Liver (tissue), 9 donors: ENCODE results near the gene RERE. TPM values are rescaled to one million over a fixed set of nuclear protein-coding genes. Genes with fewer than 3 reads are reported as not detected.

Experiments used
- DNase-seq: peaks from one replicate; pipeline ENCODE4 v3.0.0-alpha.2; 2017; ENCODE audit warnings: low spot score
- H3K27ac ChIP-seq, 2 donors: one replicate each; pipeline ENCODE4 v1.7.0; 2013; ENCODE audit warnings: inconsistent platforms in 2 of 2, low read length in 2 of 2, control low read depth in 1 of 2, low read depth in 1 of 2, mild to moderate bottlenecking in 1 of 2
- H3K27me3 ChIP-seq, 4 donors: one replicate each; pipeline versions ENCODE4 v1.6.1 to v1.7.0; 2013; ENCODE audit warnings: low read length in 3 of 4, inconsistent platforms in 1 of 4, mild to moderate bottlenecking in 1 of 4, moderate library complexity in 1 of 4; ENCODE audit not compliant: control insufficient read depth in 4 of 4, insufficient read depth in 4 of 4
- H3K36me3 ChIP-seq, 4 donors: one replicate each; pipeline versions ENCODE4 v1.6.1 to v1.7.0; 2013; ENCODE audit warnings: low read length in 3 of 4, mild to moderate bottlenecking in 3 of 4, low read depth in 1 of 4, moderate library complexity in 1 of 4; ENCODE audit not compliant: control insufficient read depth in 4 of 4, insufficient read depth in 3 of 4
- H3K4me1 ChIP-seq, 4 donors: one replicate each; pipeline versions ENCODE4 v1.6.1 to v1.7.0; 2013; ENCODE audit warnings: low read length in 3 of 4, mild to moderate bottlenecking in 3 of 4, moderate library complexity in 1 of 4; ENCODE audit not compliant: control insufficient read depth in 4 of 4, insufficient read depth in 4 of 4
- H3K4me3 ChIP-seq, 3 donors: one replicate each; pipeline versions ENCODE4 v1.6.1 to v1.7.0; 2013; ENCODE audit warnings: low read length in 3 of 3, control low read depth in 1 of 3, low read depth in 1 of 3, mild to moderate bottlenecking in 1 of 3
- H3K9ac ChIP-seq, 2 donors: one replicate each; pipeline ENCODE4 v1.7.0; 2013; ENCODE audit warnings: low read length in 2 of 2, mild to moderate bottlenecking in 2 of 2, moderate library complexity in 2 of 2, control low read depth in 1 of 2, low read depth in 1 of 2
- H3K9me3 ChIP-seq, 4 donors: one replicate each; pipeline versions ENCODE4 v1.6.1 to v1.7.0; 2013; ENCODE audit warnings: low read length in 3 of 4; ENCODE audit not compliant: control insufficient read depth in 4 of 4
- ATF3 ChIP-seq: IDR thresholded peaks from 2 replicates; pipeline ENCODE4 v1.6.1; 2016; ENCODE audit warnings: antibody characterized with exemption
- CTCF ChIP-seq: fragments of 150-350 bp; IDR thresholded peaks from 2 replicates; pipeline ENCODE4 v1.5.1; 2017; ENCODE audit warnings: improper control_type of control experiment, low read depth, low read length; ENCODE audit not compliant: missing input control
- EGR1 ChIP-seq, 2 donors: IDR thresholded peaks; 2 replicates each; pipeline ENCODE4 v1.6.1; 2016 to 2018; ENCODE audit warnings: antibody characterized with exemption in 2 of 2, low read depth in 2 of 2
- FOXA1 ChIP-seq: IDR thresholded peaks from 2 replicates; pipeline ENCODE4 v1.6.1; 2016; ENCODE audit warnings: antibody characterized with exemption
- FOXA2 ChIP-seq: IDR thresholded peaks from 2 replicates; pipeline ENCODE4 v1.6.1; 2016; ENCODE audit warnings: antibody characterized with exemption
- GABPA ChIP-seq, 2 donors: IDR thresholded peaks in 1 of 2; conservative IDR thresholded peaks in 1 of 2; 2 replicates each; pipeline ENCODE4 v1.6.1; 2016; ENCODE audit warnings: antibody characterized with exemption in 2 of 2, mild to moderate bottlenecking in 1 of 2, moderate library complexity in 1 of 2
- HNF4A ChIP-seq, 2 donors: conservative IDR thresholded peaks; 2 replicates each; pipeline ENCODE4 v1.6.1; 2016; ENCODE audit warnings: antibody characterized with exemption in 2 of 2, mild to moderate bottlenecking in 2 of 2
- HNF4G ChIP-seq: IDR thresholded peaks from 2 replicates; pipeline ENCODE4 v1.6.1; 2016; ENCODE audit warnings: antibody characterized with exemption
- JUND ChIP-seq, 2 donors: IDR thresholded peaks; 2 replicates each; pipeline ENCODE4 v1.6.1; 2016; ENCODE audit warnings: antibody characterized with exemption in 2 of 2
- MAX ChIP-seq: IDR thresholded peaks from 2 replicates; pipeline ENCODE4 v1.6.1; 2016; ENCODE audit warnings: antibody characterized with exemption
- NR2F2 ChIP-seq: IDR thresholded peaks from 2 replicates; pipeline ENCODE4 v1.6.1; 2016; ENCODE audit warnings: antibody characterized with exemption
- RAD21 ChIP-seq, 2 donors: IDR thresholded peaks; 2 replicates each; pipeline ENCODE4 v1.6.1; 2016; ENCODE audit warnings: antibody characterized with exemption in 2 of 2, mild to moderate bottlenecking in 2 of 2
- REST ChIP-seq: IDR thresholded peaks from 2 replicates; pipeline ENCODE4 v1.6.1; 2016; ENCODE audit warnings: antibody characterized with exemption, mild to moderate bottlenecking
- RXRA ChIP-seq, 2 donors: IDR thresholded peaks; 2 replicates each; pipeline ENCODE4 v1.6.1; 2017 to 2018; ENCODE audit warnings: antibody characterized with exemption in 2 of 2, mild to moderate bottlenecking in 1 of 2
- SP1 ChIP-seq: IDR thresholded peaks from 2 replicates; pipeline ENCODE4 v1.6.1; 2018; ENCODE audit warnings: antibody characterized with exemption, mild to moderate bottlenecking
- TAF1 ChIP-seq: conservative IDR thresholded peaks from 2 replicates; pipeline ENCODE4 v1.6.1; 2016; ENCODE audit warnings: antibody characterized with exemption, mild to moderate bottlenecking
- YY1 ChIP-seq: IDR thresholded peaks from 2 replicates; pipeline ENCODE4 v1.6.1; 2016; ENCODE audit warnings: antibody characterized with exemption, mild to moderate bottlenecking
- ZBTB33 ChIP-seq: IDR thresholded peaks from 2 replicates; pipeline ENCODE4 v1.6.1; 2016; ENCODE audit warnings: antibody characterized with exemption
- WGBS: extraction: QIAGEN DNeasy Blood & Tissue Kit; methylation state at CpG from one replicate; pipeline ENCODE4 v1.1.7; 2013; 5-methylcytosine and 5-hydroxymethylcytosine counted together
- polyA plus RNA-seq, 2 donors: library from polyadenylated mRNA; stranded (reverse) in 1 of 2; unstranded in 1 of 2; fragments of 200-250 nt in 1 of 2; fragments of >200 nt in 1 of 2; fragmentation: Nextera tagmentation in 1 of 2; extraction: Ambion mirVana in 1 of 2; gene quantifications; one replicate each; pipeline versions ENCODE4 v1.2.1 to v1.2.3, GENCODE V29; 2013 to 2015
- total RNA-seq, 2 donors: library from RNA; depleted of rRNA; stranded (reverse); fragments of >200 nt; gene quantifications; one replicate each; pipeline ENCODE4 v1.2.3, GENCODE V29; 2014
- donor health status: healthy.
- donor health status: healthy.
- donor health status: healthy.
- donor health status: healthy.
- donor health status: healthy.

Gene RERE
- total and polyA plus RNA-seq, 4 donors, result 9.8 to 49.1 (median 24.8) TPM

- no peak for DNase-seq
- H3K27me3 ChIP-seq, result no peaks in the 10 kb centered on the region
- no peak overlapping the region for H3K9ac ChIP-seq
- no peak overlapping the region for H3K4me3 ChIP-seq
- H3K4me1 ChIP-seq, result peaks cover 2 to 31% (median 9%) of the 10 kb centered on the region in 4 donors
- TF ChIP-seq FOXA1 (no peak), CTCF (no peak), EGR1 (IDR thresholded peaks at IDR 0.05; ENCODE audit: low read depth in 2 of 2) (no peak), FOXA2 (no peak), JUND (IDR thresholded peaks at IDR 0.05) (no peak), REST (no peak), HNF4A (conservative IDR thresholded peaks at IDR 0.05) (no peak), TAF1 (no peak), MAX (no peak), NR2F2 (no peak), ZBTB33 (no peak), RXRA (IDR thresholded peaks at IDR 0.05) (no peak), RAD21 (IDR thresholded peaks at IDR 0.05) (no peak), SP1 (no peak), GABPA (IDR thresholded peaks at IDR 0.05 in 1 of 2, conservative IDR thresholded peaks at IDR 0.05 in 1 of 2) (no peak), ATF3 (no peak), YY1 (no peak), HNF4G (no peak)
- no peaks in the 10 kb centered on the region for H3K36me3 ChIP-seq
- no peaks in the 10 kb centered on the region for H3K9me3 ChIP-seq
- 82% methylated on average over 2 of the region's 2 CpGs for WGBS
- H3K27ac ChIP-seq, result no peak overlapping the region
These were observed 139.7 kb downstream of the RERE start for GRCh38 chr1:8677782-8678181.

GRCh38 chr1:8676813-8677212 lies 140.6 kb downstream of the RERE start:
- WGBS, result 96% methylated on average over 2 of the region's 2 CpGs
- peaks cover 2 to 32% (median 9%) of the 10 kb centered on the region in 4 donors for H3K4me1 ChIP-seq
- no peak for TF ChIP-seq ZBTB33
- TF ChIP-seq FOXA2, result no peak
- TF ChIP-seq MAX, result no peak
- TF ChIP-seq JUND (IDR thresholded peaks at IDR 0.05), result no peak
- TF ChIP-seq NR2F2, result no peak
- no peak for TF ChIP-seq SP1
- no peak for TF ChIP-seq RAD21 (IDR thresholded peaks at IDR 0.05)
- TF ChIP-seq YY1, result no peak
- no peak for TF ChIP-seq REST
- TF ChIP-seq TAF1, result no peak
- no peak for TF ChIP-seq GABPA (IDR thresholded peaks at IDR 0.05 in 1 of 2, conservative IDR thresholded peaks at IDR 0.05 in 1 of 2)
- no peak for TF ChIP-seq RXRA (IDR thresholded peaks at IDR 0.05)
- no peak for TF ChIP-seq HNF4A (conservative IDR thresholded peaks at IDR 0.05)

More at GRCh38 chr1:8676813-8677212, 140.6 kb downstream of the RERE start:
- no peak overlapping the region for H3K9ac ChIP-seq
- DNase-seq, result no peak
- no peaks in the 10 kb centered on the region for H3K9me3 ChIP-seq
- H3K4me3 ChIP-seq, result no peak overlapping the region
- no peaks in the 10 kb centered on the region for H3K27me3 ChIP-seq
- no peaks in the 10 kb centered on the region for H3K36me3 ChIP-seq
- H3K27ac ChIP-seq, result no peak overlapping the region
